22Rv1 (cell line): ENCODE measurements around the gene IGF1R.

Source experiments
- CTCF ChIP-seq: fragments of 450-650 bp; IDR thresholded peaks from 2 replicates; pipeline ENCODE4 v1.5.1; 2017; ENCODE audit warnings: mild to moderate bottlenecking
- ZFX ChIP-seq: fragments of 450-650 bp; IDR thresholded peaks from 2 replicates; pipeline ENCODE4 v1.6.1; 2017; ENCODE audit warnings: antibody characterized with exemption, borderline replicate concordance

GRCh38 chr15:98887976-98888375, 239.6 kb downstream of the IGF1R start:
- TF ChIP-seq CTCF (no peak), ZFX (no peak)
